HEK293T (cell line): ENCODE results near the gene LSAMP.

Source experiments
- CTCF ChIA-PET: fragments of 350-600 bp; formaldehyde crosslinking; extraction: SDS; loops from one replicate; lab custom pipeline; 2021; ENCODE audit warnings: antibody characterized with exemption, inconsistent platforms; lab: Yijun Ruan, JAX
- POLR2A ChIA-PET: fragments of 350-600 bp; formaldehyde crosslinking; extraction: SDS; loops from one replicate; lab custom pipeline; 2020; ENCODE audit warnings: antibody characterized with exemption, inconsistent platforms; lab: Yijun Ruan, JAX
- DNase-seq: peaks from one replicate; pipeline ENCODE4 v3.0.0; 2012; ENCODE audit warnings: mixed read lengths; ENCODE audit errors: extremely low spot score
- ARNT ChIP-seq: fragments of 450-650 bp; IDR thresholded peaks from 2 replicates; pipeline ENCODE4 v1.6.1; 2017; ENCODE audit warnings: mild to moderate bottlenecking
- BHLHE40 ChIP-seq: fragments of 450-650 bp; IDR thresholded peaks from 2 replicates; pipeline ENCODE4 v1.6.1; 2016; ENCODE audit warnings: mild to moderate bottlenecking, moderate library complexity, borderline replicate concordance
- CTBP1 ChIP-seq: fragments of 450-650 bp; IDR thresholded peaks from 2 replicates; pipeline ENCODE4 v1.6.1; 2016; ENCODE audit warnings: borderline replicate concordance
- ELF4 ChIP-seq: fragments of 450-650 bp; IDR thresholded peaks from 2 replicates; pipeline ENCODE4 v1.6.1; 2017; ENCODE audit warnings: antibody characterized with exemption
- FOXA1 ChIP-seq: fragments of 450-650 bp; IDR thresholded peaks from 2 replicates; pipeline ENCODE4 v1.6.1; 2016; ENCODE audit warnings: mild to moderate bottlenecking
- FOXK2 ChIP-seq: fragments of 450-650 bp; IDR thresholded peaks from 2 replicates; pipeline ENCODE4 v1.6.1; 2016; ENCODE audit warnings: mild to moderate bottlenecking
- FOXM1 ChIP-seq: fragments of 450-650 bp; IDR thresholded peaks from 2 replicates; pipeline ENCODE4 v1.6.1; 2017; ENCODE audit warnings: mild to moderate bottlenecking, borderline replicate concordance
- HDGF ChIP-seq: fragments of 450-650 bp; IDR thresholded peaks from 2 replicates; pipeline ENCODE4 v1.6.1; 2017; ENCODE audit warnings: antibody characterized with exemption, borderline replicate concordance
- L3MBTL2 ChIP-seq: fragments of 450-650 bp; conservative IDR thresholded peaks from 2 replicates; pipeline ENCODE4 v1.6.1; 2016; ENCODE audit warnings: mild to moderate bottlenecking
- LEF1 ChIP-seq: fragments of 450-650 bp; IDR thresholded peaks from 2 replicates; pipeline ENCODE4 v1.6.1; 2017; ENCODE audit warnings: mild to moderate bottlenecking, borderline replicate concordance
- NFRKB ChIP-seq: fragments of 450-650 bp; IDR thresholded peaks from 2 replicates; pipeline ENCODE4 v1.6.1; 2016; ENCODE audit warnings: mild to moderate bottlenecking, moderate library complexity
- PKNOX1 ChIP-seq: fragments of 450-650 bp; IDR thresholded peaks from 2 replicates; pipeline ENCODE4 v1.6.1; 2016
- SP1 ChIP-seq: fragments of 450-650 bp; IDR thresholded peaks from 2 replicates; pipeline ENCODE4 v1.6.1; 2017
- SUZ12 ChIP-seq: fragments of 450-650 bp; IDR thresholded peaks from 2 replicates; pipeline ENCODE4 v1.6.1; 2016; ENCODE audit warnings: mild to moderate bottlenecking
- TARDBP ChIP-seq: fragments of 450-650 bp; IDR thresholded peaks from 2 replicates; pipeline ENCODE4 v1.6.1; 2016
- ZNF384 ChIP-seq: fragments of 450-650 bp; IDR thresholded peaks from 2 replicates; pipeline ENCODE4 v1.6.1; 2016

LSAMP gene

GRCh38 chr3:115903843-115904242 is 541.4 kb downstream of the LSAMP start:
- DNase-seq: no peak
- ChIA-PET CTCF (no interaction called here), POLR2A (no interaction called here)
- TF ChIP-seq L3MBTL2 (no peak), ARNT (no peak), HDGF (no peak), ELF4 (no peak)

- POLR2A ChIA-PET: no interaction called here
- CTCF ChIA-PET: no interaction called here
- no peak for DNase-seq
- TF ChIP-seq FOXA1 (no peak), TARDBP (no peak), FOXK2 (no peak), FOXM1 (no peak), SP1 (no peak), CTBP1 (no peak)
These were observed 544.3 kb downstream of the LSAMP start for GRCh38 chr3:115901008-115901407.

- CTCF ChIA-PET: no interaction called here
- POLR2A ChIA-PET: no interaction called here
These were observed 545.8 kb downstream of the LSAMP start for GRCh38 chr3:115899535-115899934.

GRCh38 chr3:115898656-115899410 is 546.5 kb downstream of the LSAMP start:
- no peak for DNase-seq
- ChIA-PET CTCF (interaction anchor here (0.8 kb wide), 1 partner anchor 15 kb away, joined by 4 read pairs; no protein-coding TSS in a partner anchor), POLR2A (no interaction called here)
- TF ChIP-seq L3MBTL2 (no peak), FOXK2 (no peak), NFRKB (no peak), SP1 (no peak), FOXA1 (no peak), ARNT (no peak), ZNF384 (no peak), SUZ12 (no peak), TARDBP (no peak), ELF4 (no peak), CTBP1 (no peak), BHLHE40 (no peak), LEF1 (no peak), FOXM1 (no peak)

More at GRCh38 chr3:115899535-115899934, 545.8 kb downstream of the LSAMP start:
- DNase-seq: no peak
- TF ChIP-seq SUZ12 (no peak), PKNOX1 (no peak), SP1 (no peak), FOXA1 (no peak), NFRKB (no peak), HDGF (no peak)

- ChIA-PET POLR2A (no interaction called here), CTCF (no interaction called here)
- no peak for DNase-seq
- TF ChIP-seq ZNF384 (no peak), TARDBP (no peak), NFRKB (no peak)
These were observed 554.2 kb downstream of the LSAMP start for GRCh38 chr3:115891006-115891636.

GRCh38 chr3:115890579-115890978 is 554.7 kb downstream of the LSAMP start:
- ChIA-PET CTCF (no interaction called here), POLR2A (no interaction called here)
- TF ChIP-seq FOXM1: no peak
- no peak for TF ChIP-seq FOXA1
- TF ChIP-seq TARDBP: no peak
- no peak for DNase-seq

- POLR2A ChIA-PET: no interaction called here
- TF ChIP-seq BHLHE40 (no peak), ARNT (no peak), FOXM1 (no peak), CTBP1 (no peak), SUZ12 (no peak), TARDBP (no peak), LEF1 (no peak), FOXA1 (no peak), PKNOX1 (no peak), SP1 (no peak)
- CTCF ChIA-PET: no interaction called here
- DNase-seq: peak; percentile 10
These were observed 559.7 kb downstream of the LSAMP start for GRCh38 chr3:115885621-115886020.

GRCh38 chr3:115877615-115877899 is 567.7 kb downstream of the LSAMP start:
- CTCF ChIA-PET: interaction anchor here (1.6 kb wide), 1 partner anchor 45 kb away, joined by 4 read pairs; no protein-coding TSS in a partner anchor
- no peak for DNase-seq
- POLR2A ChIA-PET: no interaction called here
- TF ChIP-seq BHLHE40: no peak
- TF ChIP-seq HDGF: no peak
- no peak for TF ChIP-seq FOXA1
- TF ChIP-seq FOXM1: no peak
- TF ChIP-seq TARDBP: no peak
- TF ChIP-seq LEF1: no peak
- TF ChIP-seq NFRKB: no peak
- TF ChIP-seq ZNF384: no peak
- TF ChIP-seq CTBP1: no peak
- no peak for TF ChIP-seq ARNT
- TF ChIP-seq FOXK2: no peak
- TF ChIP-seq ELF4: no peak
